HG03378 (cell line): ENCODE data around the gene ZMYND19.
"Not testable (repeated sequence)": the region's sequence is repeated elsewhere in the genome, so short reads cannot be mapped to it uniquely, and the experiment has no call there.

Experiments
- ATAC-seq: cut with Tn5 transposase; IDR thresholded peaks from one replicate; pipeline ENCODE4 v1.9.1; 2021; ENCODE audit warnings: mild to moderate bottlenecking, moderate library complexity; ENCODE audit not compliant: unreplicated experiment

Gene ZMYND19

GRCh38 chr9:137614631-137615386 lies 24.5 kb upstream of the ZMYND19 start:
- ATAC-seq: no peak

DNA sequence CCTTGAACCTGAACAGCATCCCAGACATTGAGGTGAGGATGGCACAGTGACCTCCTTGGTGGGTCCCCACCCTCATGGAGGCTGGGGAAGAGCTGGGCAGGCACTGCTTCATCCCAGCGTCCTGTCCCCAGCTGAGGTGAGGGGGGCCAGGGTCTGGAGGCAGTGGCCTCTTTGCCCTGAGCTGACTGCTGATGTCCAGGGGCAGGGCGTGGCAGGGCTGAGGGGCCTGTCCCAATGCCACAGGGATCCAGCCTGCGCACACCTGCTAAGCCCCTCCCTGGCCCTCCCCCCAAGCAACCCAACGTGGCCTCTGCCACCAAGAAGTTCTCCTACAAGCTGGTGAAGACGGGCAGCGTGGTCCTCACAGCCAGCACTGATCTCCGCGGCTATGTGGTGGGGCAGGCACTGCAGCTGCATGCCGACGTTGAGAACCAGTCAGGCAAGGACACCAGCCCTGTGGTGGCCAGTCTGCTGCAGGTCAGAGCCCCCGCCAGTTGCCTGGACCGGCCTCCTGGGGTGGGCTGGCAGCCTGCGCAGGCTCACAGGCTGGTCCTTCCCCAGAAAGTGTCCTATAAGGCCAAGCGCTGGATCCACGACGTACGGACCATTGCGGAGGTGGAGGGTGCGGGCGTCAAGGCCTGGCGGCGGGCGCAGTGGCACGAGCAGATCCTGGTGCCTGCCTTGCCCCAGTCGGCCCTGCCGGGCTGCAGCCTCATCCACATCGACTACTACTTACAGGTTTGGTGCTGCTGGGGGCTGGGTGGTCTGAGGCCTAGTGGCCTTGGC lies 23.6 kb upstream of the ZMYND19 start:
- no peak for ATAC-seq

DNA sequence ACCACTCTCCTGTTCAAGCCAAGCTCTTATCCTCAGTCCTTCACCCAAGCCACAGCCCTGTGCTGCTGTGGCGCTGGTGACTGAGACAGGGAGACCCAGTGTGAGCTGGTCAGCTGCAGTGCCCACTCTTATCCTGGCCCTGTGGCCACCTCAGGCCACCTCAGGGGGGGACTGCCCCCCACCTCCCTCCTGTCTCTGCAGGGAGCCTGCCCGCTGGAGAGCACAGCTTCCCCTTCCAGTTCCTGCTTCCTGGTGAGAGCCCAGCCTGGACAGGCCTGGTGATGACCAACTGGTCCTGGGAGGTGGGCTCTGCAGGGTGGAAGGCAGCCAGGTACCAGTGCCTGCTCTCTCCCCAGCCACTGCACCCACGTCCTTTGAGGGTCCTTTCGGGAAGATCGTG lies 22.9 kb upstream of the ZMYND19 start:
- no peak for ATAC-seq

GRCh38 chr9:137612741-137613142 lies 22.4 kb upstream of the ZMYND19 start:
- no peak for ATAC-seq

DNA sequence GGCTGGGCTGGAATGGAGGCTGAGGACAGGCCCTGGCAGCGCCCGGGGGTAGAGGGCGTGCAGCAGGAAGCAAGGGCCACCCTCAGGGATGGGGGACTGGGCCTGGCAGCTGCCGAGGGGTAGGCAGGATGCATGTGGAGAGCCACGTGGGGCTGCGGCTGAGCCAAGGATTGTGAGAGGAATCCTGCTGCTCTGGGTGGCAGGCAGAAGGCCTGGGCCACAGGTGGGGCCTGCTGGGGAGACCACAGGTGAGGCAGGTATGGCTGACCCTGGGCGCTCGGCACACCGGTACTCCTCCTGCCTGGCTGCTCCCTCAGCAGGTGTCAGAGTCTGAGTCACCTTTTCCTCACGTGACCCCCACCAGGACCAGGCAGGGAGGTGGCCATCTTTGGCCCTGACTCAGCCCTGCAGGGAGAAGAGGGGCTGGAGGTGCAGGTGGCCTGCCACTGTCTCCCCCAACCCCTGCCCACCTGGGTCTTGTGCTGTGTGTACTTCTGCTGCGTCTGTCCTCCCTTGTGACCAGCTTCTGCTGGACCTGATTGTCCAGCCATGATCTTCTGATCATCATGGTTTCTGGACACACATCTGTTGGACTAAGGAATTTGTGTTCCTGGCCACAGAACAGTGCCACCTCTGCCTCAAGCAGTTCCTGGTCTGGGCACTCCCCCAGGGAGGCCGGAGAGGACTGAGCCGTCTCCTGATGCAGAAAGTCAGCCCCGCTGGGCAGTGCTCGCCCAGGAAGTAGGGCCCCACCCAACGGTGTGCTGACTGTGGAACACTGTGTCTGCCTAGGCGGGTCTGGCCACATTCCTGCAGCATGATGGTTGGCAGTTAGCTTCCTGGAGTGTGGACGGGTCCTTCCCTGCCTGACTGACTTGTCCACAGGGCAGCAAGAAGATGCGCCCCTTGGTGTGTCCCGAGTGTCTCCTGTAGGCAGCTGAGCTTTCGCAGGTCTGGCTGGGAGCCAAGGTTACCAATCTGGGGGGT lies 21.6 kb upstream of the ZMYND19 start:
- ATAC-seq: no peak

DNA sequence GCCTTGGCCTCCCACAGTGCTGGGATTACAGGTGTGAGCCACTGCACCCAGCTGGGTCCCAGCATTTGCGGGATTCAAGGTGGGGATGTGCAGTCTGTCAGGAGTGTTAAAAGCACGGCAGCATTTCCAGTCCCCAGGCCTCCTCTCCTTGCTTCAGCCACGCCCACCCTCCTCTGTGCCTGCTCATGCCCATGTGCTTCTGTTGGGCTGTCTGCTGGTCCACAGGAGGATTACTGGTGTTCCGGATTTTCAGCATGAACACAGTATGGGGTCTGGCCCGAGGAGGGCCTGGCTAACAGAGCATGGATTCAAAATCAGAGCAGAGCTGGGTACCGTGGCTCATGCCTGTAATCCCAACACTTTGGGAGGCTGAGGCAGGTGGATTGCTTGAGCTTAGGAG lies 20.6 kb upstream of the ZMYND19 start:
- no peak for ATAC-seq

DNA sequence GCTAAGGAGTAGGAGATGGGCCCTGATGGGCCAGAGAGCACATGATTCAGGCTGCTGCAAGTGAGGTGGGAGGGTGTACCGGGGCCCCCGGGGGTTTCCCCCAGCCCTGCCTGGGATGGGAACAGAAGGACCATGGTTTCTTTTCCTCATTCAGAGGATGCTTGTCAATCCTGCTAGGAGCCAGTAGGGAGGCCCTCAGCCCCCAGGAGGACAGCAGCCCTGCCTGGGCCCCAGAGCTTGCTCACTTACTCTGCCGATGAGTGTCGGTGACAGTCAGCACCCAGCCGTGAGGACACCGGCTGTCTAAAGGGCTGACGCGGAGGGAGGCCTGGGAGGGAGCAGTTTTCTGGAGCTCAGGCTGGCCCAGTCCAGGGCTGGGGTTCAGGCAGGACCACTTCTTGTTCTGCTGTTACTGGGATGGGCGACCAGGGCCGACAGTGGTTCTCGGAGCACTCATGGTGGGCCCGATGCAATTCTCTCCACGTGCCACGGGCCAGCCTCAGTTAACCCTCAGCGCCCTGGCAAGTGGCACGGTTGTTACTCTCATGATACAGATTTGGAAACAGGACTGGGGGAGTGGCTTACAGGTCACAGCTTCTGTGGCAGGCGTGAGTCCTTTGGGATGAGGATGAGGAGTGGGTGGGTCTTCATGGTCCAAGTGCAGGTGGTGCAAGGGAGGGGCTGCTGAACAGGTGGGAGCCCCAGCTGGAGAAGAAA lies 17.0 kb upstream of the ZMYND19 start:
- no peak for ATAC-seq

GRCh38 chr9:137606734-137607138 lies 16.4 kb upstream of the ZMYND19 start:
- no peak for ATAC-seq

- ATAC-seq: no peak
These were observed 15.8 kb upstream of the ZMYND19 start for GRCh38 chr9:137606005-137606621.

DNA sequence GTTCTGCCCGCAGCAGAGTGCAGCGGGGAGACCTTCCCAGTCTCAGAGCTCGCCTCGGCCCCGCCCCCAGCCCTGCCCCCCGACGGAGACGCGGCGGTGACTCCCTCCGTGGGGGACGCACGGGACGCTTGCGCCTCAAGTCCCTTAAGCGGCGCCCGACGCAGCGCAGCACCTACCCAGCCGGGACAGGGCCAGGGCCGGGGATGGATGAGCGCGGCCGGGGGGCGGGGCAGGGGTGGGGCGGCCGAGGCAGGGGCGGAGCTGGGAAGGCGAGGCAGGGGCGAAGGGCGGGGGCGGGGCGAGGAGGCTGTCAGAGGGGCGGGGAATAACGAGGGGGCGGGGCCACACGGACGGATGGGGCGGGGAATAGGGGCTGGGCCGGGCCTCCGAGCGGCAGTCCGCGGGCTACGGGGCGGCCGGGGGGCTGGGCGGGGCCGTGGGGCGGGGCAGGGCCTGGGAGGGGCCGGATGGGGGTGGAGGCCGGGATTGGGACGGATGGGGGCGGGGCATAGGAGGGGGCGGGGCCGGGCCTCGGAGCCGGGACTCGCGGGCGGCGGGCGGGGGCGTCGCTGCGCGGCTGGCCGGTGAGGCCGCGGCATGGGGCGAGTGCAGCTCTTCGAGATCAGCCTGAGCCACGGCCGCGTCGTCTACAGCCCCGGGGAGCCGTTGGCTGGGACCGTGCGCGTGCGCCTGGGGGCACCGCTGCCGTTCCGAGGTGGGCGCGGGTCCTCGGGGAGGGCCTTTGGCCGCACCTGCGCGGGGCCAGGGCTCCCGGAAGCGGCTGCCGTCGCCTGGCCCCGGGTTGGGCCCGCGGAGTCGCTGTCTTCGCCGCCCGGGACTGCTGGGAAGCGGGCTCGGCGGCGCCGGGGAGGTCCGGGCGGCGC lies 15.1 kb upstream of the ZMYND19 start, which contains the start of gene ARRDC1:
TSS of gene ARRDC1 (plus strand) at position 566 of the 884 bp plus-strand sequence. CDS start at position 598, 32 bp downstream.
- ATAC-seq: no peak

DNA sequence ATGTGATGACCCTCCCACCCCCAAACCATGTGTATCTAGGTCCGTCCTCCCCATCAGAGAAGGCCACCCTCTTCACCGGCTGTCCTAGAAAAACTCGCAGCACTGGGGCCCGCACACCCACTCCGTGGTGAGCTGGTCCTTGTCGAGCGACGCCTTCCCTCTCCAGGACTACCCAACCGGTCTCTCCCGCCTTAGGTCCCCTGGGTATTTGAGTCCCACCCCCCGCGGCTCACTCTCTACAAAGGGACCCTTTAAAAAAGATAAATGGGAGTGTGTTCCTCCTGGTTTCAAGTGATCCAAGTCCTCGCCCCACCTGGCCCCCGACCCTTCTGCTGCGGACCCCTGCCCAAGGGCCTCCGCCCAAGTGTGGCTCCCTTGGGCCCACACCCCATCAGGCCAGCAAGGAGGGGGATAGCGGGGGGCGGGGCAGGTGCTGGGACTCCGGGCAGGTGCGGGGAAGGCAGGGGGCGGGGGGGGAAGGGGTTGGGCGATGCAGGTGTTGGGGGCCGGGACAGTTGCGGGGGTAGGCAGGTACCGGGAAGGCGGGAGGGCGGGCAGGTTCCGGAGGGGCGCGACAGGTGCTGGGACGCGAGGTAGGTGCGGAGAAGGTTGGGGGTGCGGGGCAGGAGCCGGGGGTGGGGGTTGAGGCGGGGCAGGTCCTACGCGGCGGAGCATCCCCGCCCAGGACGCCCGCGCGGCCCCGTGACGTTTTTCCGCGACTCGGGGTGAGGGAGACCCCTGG lies 14.2 kb upstream of the ZMYND19 start:
- no peak for ATAC-seq

GRCh38 chr9:137603879-137604278 lies 13.6 kb upstream of the ZMYND19 start:
- ATAC-seq: no peak

- ATAC-seq: no peak
These were observed 12.3 kb upstream of the ZMYND19 start for GRCh38 chr9:137602661-137603060.

GRCh38 chr9:137598943-137599342 lies 8.6 kb upstream of the ZMYND19 start:
- ATAC-seq: no peak

DNA sequence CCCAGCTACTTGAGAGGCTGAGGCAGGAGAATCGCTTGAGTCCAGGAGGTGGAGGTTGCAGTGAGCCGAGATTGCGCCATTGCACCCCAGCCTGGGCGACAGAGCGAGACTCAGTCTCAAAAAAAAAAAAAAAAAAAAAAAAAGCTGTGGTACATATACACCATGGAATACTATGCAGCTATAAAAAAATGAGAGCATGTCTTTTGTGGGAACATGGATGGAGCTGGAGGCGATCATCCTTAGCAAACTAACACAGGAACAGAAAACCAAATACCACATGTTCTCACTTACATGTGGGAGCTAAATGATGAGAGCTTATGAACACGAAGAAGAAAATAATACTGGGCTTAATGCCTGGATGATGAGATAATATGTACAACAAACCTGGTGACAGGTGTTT lies 6.3 kb upstream of the ZMYND19 start:
- not testable (repeated sequence) for ATAC-seq

DNA sequence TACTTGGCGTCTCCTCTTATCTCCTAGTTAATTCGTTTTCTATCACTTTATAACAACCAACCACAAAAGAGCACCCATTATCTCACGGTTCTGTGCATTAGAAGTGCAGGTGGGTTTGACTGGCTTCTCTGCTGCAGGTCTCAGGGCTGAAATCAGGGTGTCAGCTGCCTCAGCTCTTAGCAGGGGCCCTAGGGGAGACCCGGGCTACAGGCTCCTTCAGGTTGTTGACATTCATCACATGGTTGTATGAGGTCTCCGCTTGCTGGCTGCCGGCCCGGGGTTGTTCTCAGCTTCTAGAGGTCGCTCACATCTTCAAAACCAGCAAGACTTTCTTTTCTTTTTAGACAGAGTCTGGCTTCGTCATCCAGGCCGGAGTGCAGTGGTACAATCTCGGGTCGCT lies 2.9 kb upstream of the ZMYND19 start:
- no peak for ATAC-seq

- no peak for ATAC-seq
These were observed 2.5 kb upstream of the ZMYND19 start for GRCh38 chr9:137592767-137593166.

GRCh38 chr9:137590123-137590468 lies 216 bp downstream of the ZMYND19 start:
- no peak for ATAC-seq
